Astrocyte of the spinal cord (primary cell): ENCODE results near the gene MS4A14.
"Not testable (repeated sequence)": the region's sequence is repeated elsewhere in the genome, so short reads cannot be mapped to it uniquely, and the experiment has no call there.

Source experiments
- DNase-seq: peaks from one replicate; pipeline ENCODE4 v3.0.0; 2011; ENCODE audit warnings: low read depth, low spot score
- H3K4me3 ChIP-seq: 2 replicates; pipeline ENCODE4 v1.5.1; 2011; ENCODE audit warnings: low read depth, mild to moderate bottlenecking, low read length, moderate library complexity
- CTCF ChIP-seq: IDR thresholded peaks from 2 replicates; pipeline ENCODE4 v1.5.1; 2012; ENCODE audit warnings: low read depth, mild to moderate bottlenecking, low read length, inconsistent platforms
- in situ Hi-C: cut with HindIII; loops from 2 replicates; pipeline ENCODE4 v1.10.0; 2017; ENCODE audit warnings: low sequenced_read_pairs

The MS4A14 gene

DNA sequence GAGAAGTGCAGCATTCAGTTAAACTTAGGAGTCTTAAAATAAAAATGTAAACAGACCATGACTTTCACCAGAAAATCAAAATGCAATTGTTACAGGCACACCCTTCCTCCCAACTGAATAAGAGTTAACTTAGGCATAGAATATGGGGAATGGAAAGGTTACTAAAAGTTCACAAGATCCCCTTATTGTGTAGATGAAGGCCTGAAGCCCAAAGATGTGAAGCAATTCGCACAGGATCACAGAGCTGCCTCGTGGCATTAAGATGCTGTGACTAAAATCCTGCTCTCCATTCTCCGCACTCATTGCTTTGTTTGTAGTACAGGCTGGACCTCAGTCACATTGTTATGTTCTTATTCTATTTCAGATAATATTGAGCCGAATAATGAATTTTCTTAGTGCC lies 37.1 kb downstream of the MS4A14 start:
- H3K4me3 ChIP-seq = no peak overlapping the region
- no peak for DNase-seq
- no peak for TF ChIP-seq CTCF
- in situ Hi-C loops = no loop called here

GRCh38 chr11:60447070-60447469 lies 50.8 kb downstream of the MS4A14 start:
- no peak for TF ChIP-seq CTCF
- DNase-seq = no peak
- H3K4me3 ChIP-seq = no peak overlapping the region
- in situ Hi-C loops = no loop called here

DNA sequence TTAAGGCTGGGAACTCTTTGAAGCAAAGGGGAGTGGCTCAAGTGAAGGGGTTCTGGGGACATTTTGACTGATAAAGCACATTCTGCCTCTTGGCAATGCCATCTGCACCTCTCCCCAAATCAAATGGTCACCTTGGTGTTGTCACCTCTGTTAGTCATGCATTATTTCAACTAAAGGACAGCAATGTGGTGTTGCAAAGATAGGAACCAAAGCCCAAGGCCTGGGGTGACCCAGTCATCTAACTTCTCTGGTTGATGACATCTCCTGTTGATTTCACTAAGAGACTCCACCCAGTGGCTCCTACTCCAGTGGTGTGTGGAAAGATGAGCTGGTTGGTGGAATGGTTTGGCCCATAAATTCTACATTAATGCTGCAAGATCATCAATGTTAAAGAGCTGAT lies 51.6 kb downstream of the MS4A14 start:
- H3K4me3 ChIP-seq = no peak overlapping the region
- no peak for TF ChIP-seq CTCF
- DNase-seq = no peak
- in situ Hi-C loops = no loop called here

DNA sequence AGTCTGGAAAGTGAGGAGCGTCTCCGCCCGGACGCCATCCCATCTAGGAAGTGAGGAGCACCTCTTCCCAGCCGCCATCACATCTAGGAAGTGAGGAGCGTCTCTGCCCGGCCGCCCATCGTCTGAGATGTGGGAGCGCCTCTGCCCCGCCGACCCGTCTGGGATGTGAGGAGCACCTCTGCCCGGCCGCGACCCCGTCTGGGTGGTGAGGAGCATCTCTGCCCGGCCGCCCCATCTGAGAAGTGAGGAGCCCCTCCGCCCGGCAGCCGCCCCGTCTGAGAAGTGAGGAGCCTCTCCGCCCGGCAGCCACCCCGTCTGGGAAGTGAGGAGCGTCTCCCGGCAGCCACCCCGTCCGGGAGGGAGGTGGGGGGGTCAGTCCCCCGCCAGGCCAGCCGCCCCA lies 54.9 kb downstream of the MS4A14 start:
- in situ Hi-C loops, H3K4me3 ChIP-seq, DNase-seq: not testable (repeated sequence)

DNA sequence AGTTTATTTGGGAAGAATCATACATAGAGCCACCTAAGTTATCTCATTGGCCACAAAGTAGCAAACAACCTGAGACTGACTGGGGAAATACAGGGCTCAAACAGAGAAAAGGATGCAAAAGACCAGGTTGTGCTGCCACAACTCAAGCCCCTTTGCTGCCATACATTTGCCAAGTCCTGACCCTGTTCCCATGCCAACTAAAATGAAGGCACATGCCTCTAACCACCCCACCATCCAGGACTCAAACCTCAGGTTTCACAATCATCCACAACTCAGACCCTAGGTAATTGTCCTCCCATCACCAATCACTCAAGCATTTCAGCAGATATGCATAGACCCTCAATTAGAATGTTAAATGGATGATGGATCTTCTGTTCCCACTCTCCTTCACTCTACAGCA lies 58.0 kb downstream of the MS4A14 start:
- in situ Hi-C loops = no loop called here
- DNase-seq = no peak
- TF ChIP-seq CTCF = no peak
- H3K4me3 ChIP-seq = no peak overlapping the region

GRCh38 chr11:60455531-60456042 lies 59.3 kb downstream of the MS4A14 start, which contains the start of gene MS4A1:
Gene MS4A1, plus strand, starts transcription at chr11:60455847. Its CDS starts 6,528 bp downstream, at chr11:60462375.
- in situ Hi-C loops = no loop called here
- no peak within 1 kb of the TSS for H3K4me3 ChIP-seq
- TF ChIP-seq CTCF = no peak
- no peak for DNase-seq

- no peak for DNase-seq
- H3K4me3 ChIP-seq = no peak overlapping the region
- TF ChIP-seq CTCF = no peak
- in situ Hi-C loops = no loop called here
Observed at GRCh38 chr11:60457576-60457975, 61.3 kb downstream of the MS4A14 start.
